ENCODE measurements around the gene TNS1.

The TNS1 gene

GRCh38 chr2:217853301-217853881 lies 149.4 kb downstream of the TNS1 start:
- H3K4me3 ChIP-seq (ENCODE audit: low read depth, low read length) = no peak overlapping the region
- no peaks in the 10 kb centered on the region for H3K9me3 ChIP-seq (ENCODE audit: control insufficient read depth, insufficient read depth, low read length)
- peaks cover 4% of the 10 kb centered on the region for H3K36me3 ChIP-seq (ENCODE audit: control insufficient read depth, insufficient read depth, low read length)
- no peaks in the 10 kb centered on the region for H3K27me3 ChIP-seq (ENCODE audit: control insufficient read depth, insufficient read depth, low read length)
- H3K4me1 ChIP-seq (ENCODE audit: control insufficient read depth, insufficient read depth, low read length) = no peaks in the 10 kb centered on the region
- no peak overlapping the region for H3K9ac ChIP-seq (ENCODE audit: low read depth, low read length)

GRCh38 chr2:217852555-217853211 lies 150.1 kb downstream of the TNS1 start:
- no peaks in the 10 kb centered on the region for H3K27me3 ChIP-seq (ENCODE audit: control insufficient read depth, insufficient read depth, low read length)
- no peaks in the 10 kb centered on the region for H3K9me3 ChIP-seq (ENCODE audit: control insufficient read depth, insufficient read depth, low read length)
- H3K4me3 ChIP-seq (ENCODE audit: low read depth, low read length) = no peak overlapping the region
- H3K4me1 ChIP-seq (ENCODE audit: control insufficient read depth, insufficient read depth, low read length) = no peaks in the 10 kb centered on the region
- peaks cover 6% of the 10 kb centered on the region for H3K36me3 ChIP-seq (ENCODE audit: control insufficient read depth, insufficient read depth, low read length)
- H3K9ac ChIP-seq (ENCODE audit: low read depth, low read length) = no peak overlapping the region

- Histone ChIP-seq H3K27me3 (ENCODE audit: control insufficient read depth, insufficient read depth, low read length) (no peaks in the 10 kb centered on the region), H3K4me1 (ENCODE audit: control insufficient read depth, insufficient read depth, low read length) (no peaks in the 10 kb centered on the region), H3K9ac (ENCODE audit: low read depth, low read length) (no peak overlapping the region)
Measured at GRCh38 chr2:217851191-217852020, 151.4 kb downstream of the TNS1 start.

GRCh38 chr2:217849154-217849975 lies 153.4 kb downstream of the TNS1 start:
- Histone ChIP-seq H3K9ac (ENCODE audit: low read depth, low read length) (no peak overlapping the region), H3K4me1 (ENCODE audit: control insufficient read depth, insufficient read depth, low read length) (no peaks in the 10 kb centered on the region), H3K36me3 (ENCODE audit: control insufficient read depth, insufficient read depth, low read length) (peaks cover 6% of the 10 kb centered on the region), H3K9me3 (ENCODE audit: control insufficient read depth, insufficient read depth, low read length) (no peaks in the 10 kb centered on the region), H3K27me3 (ENCODE audit: control insufficient read depth, insufficient read depth, low read length) (no peaks in the 10 kb centered on the region), H3K4me3 (ENCODE audit: low read depth, low read length) (no peak overlapping the region)

More at GRCh38 chr2:217851191-217852020, 151.4 kb downstream of the TNS1 start:
- Histone ChIP-seq H3K9me3 (ENCODE audit: control insufficient read depth, insufficient read depth, low read length) (no peaks in the 10 kb centered on the region), H3K36me3 (ENCODE audit: control insufficient read depth, insufficient read depth, low read length) (peaks cover 6% of the 10 kb centered on the region), H3K4me3 (ENCODE audit: low read depth, low read length) (no peak overlapping the region)

- Histone ChIP-seq H3K9me3 (ENCODE audit: control insufficient read depth, insufficient read depth, low read length) (no peaks in the 10 kb centered on the region), H3K9ac (ENCODE audit: low read depth, low read length) (no peak overlapping the region), H3K27me3 (ENCODE audit: control insufficient read depth, insufficient read depth, low read length) (no peaks in the 10 kb centered on the region), H3K36me3 (ENCODE audit: control insufficient read depth, insufficient read depth, low read length) (peaks cover 6% of the 10 kb centered on the region), H3K4me1 (ENCODE audit: control insufficient read depth, insufficient read depth, low read length) (no peaks in the 10 kb centered on the region), H3K4me3 (ENCODE audit: low read depth, low read length) (no peak overlapping the region)
Measured at GRCh38 chr2:217848351-217848957, 154.3 kb downstream of the TNS1 start.

- Histone ChIP-seq H3K27me3 (ENCODE audit: control insufficient read depth, insufficient read depth, low read length) (no peaks in the 10 kb centered on the region), H3K9ac (ENCODE audit: low read depth, low read length) (no peak overlapping the region), H3K9me3 (ENCODE audit: control insufficient read depth, insufficient read depth, low read length) (no peaks in the 10 kb centered on the region), H3K4me3 (ENCODE audit: low read depth, low read length) (no peak overlapping the region), H3K36me3 (ENCODE audit: control insufficient read depth, insufficient read depth, low read length) (peaks cover 6% of the 10 kb centered on the region), H3K4me1 (ENCODE audit: control insufficient read depth, insufficient read depth, low read length) (no peaks in the 10 kb centered on the region)
Measured at GRCh38 chr2:217847552-217848350, 155.0 kb downstream of the TNS1 start.

GRCh38 chr2:217847115-217847514 lies 155.7 kb downstream of the TNS1 start:
- H3K9me3 ChIP-seq (ENCODE audit: control insufficient read depth, insufficient read depth, low read length) = no peaks in the 10 kb centered on the region
- no peak overlapping the region for H3K9ac ChIP-seq (ENCODE audit: low read depth, low read length)
- no peaks in the 10 kb centered on the region for H3K4me1 ChIP-seq (ENCODE audit: control insufficient read depth, insufficient read depth, low read length)
- peaks cover 6% of the 10 kb centered on the region for H3K36me3 ChIP-seq (ENCODE audit: control insufficient read depth, insufficient read depth, low read length)
- H3K4me3 ChIP-seq (ENCODE audit: low read depth, low read length) = no peak overlapping the region
- H3K27me3 ChIP-seq (ENCODE audit: control insufficient read depth, insufficient read depth, low read length) = no peaks in the 10 kb centered on the region

- no peak overlapping the region for H3K4me3 ChIP-seq (ENCODE audit: low read depth, low read length)
- H3K9me3 ChIP-seq (ENCODE audit: control insufficient read depth, insufficient read depth, low read length) = no peaks in the 10 kb centered on the region
- H3K9ac ChIP-seq (ENCODE audit: low read depth, low read length) = no peak overlapping the region
- H3K36me3 ChIP-seq (ENCODE audit: control insufficient read depth, insufficient read depth, low read length) = peaks cover 6% of the 10 kb centered on the region
- H3K27me3 ChIP-seq (ENCODE audit: control insufficient read depth, insufficient read depth, low read length) = no peaks in the 10 kb centered on the region
- no peaks in the 10 kb centered on the region for H3K4me1 ChIP-seq (ENCODE audit: control insufficient read depth, insufficient read depth, low read length)
Measured at GRCh38 chr2:217846321-217846743, 156.5 kb downstream of the TNS1 start.

GRCh38 chr2:217845301-217845700 lies 157.5 kb downstream of the TNS1 start:
- no peaks in the 10 kb centered on the region for H3K4me1 ChIP-seq (ENCODE audit: control insufficient read depth, insufficient read depth, low read length)
- peaks cover 6% of the 10 kb centered on the region for H3K36me3 ChIP-seq (ENCODE audit: control insufficient read depth, insufficient read depth, low read length)
- H3K9me3 ChIP-seq (ENCODE audit: control insufficient read depth, insufficient read depth, low read length) = no peaks in the 10 kb centered on the region
- no peak overlapping the region for H3K4me3 ChIP-seq (ENCODE audit: low read depth, low read length)
- H3K9ac ChIP-seq (ENCODE audit: low read depth, low read length) = no peak overlapping the region
- no peaks in the 10 kb centered on the region for H3K27me3 ChIP-seq (ENCODE audit: control insufficient read depth, insufficient read depth, low read length)

- no peaks in the 10 kb centered on the region for H3K27me3 ChIP-seq (ENCODE audit: control insufficient read depth, insufficient read depth, low read length)
- H3K9me3 ChIP-seq (ENCODE audit: control insufficient read depth, insufficient read depth, low read length) = no peaks in the 10 kb centered on the region
- H3K9ac ChIP-seq (ENCODE audit: low read depth, low read length) = no peak overlapping the region
- H3K36me3 ChIP-seq (ENCODE audit: control insufficient read depth, insufficient read depth, low read length) = peaks cover 6% of the 10 kb centered on the region
- no peaks in the 10 kb centered on the region for H3K4me1 ChIP-seq (ENCODE audit: control insufficient read depth, insufficient read depth, low read length)
- no peak overlapping the region for H3K4me3 ChIP-seq (ENCODE audit: low read depth, low read length)
Measured at GRCh38 chr2:217844696-217845095, 158.1 kb downstream of the TNS1 start.

Data from iPS-15b (cell line).